Upper lobe of left lung (tissue), 4 donors: ENCODE data around the gene CTSL.

Source experiments
- CTCF ChIP-seq, 6 experiments: fragments of 450-650 bp in 4 of 6; fragments of 200-600 bp in 2 of 6; sonication (generic) in 2 of 6; IDR thresholded peaks; one replicate each; pipeline ENCODE4 v1.5.1; 2016 to 2019; ENCODE audit warnings: antibody characterized with exemption in 6 of 6
- POLR2A ChIP-seq, 4 donors: fragments of 450-650 bp; IDR thresholded peaks; one replicate each; pipeline ENCODE4 v1.5.1; 2016 to 2017; ENCODE audit warnings: antibody characterized with exemption in 4 of 4, mild to moderate bottlenecking in 2 of 4
- POLR2AphosphoS5 ChIP-seq, 2 donors: sonication (generic); formaldehyde crosslinking; IDR thresholded peaks; one replicate each; pipeline ENCODE4 v1.5.1; 2017; ENCODE audit warnings: antibody characterized with exemption in 2 of 2

GRCh38 chr9:87695523-87695922, 30.4 kb upstream of the CTSL start:
- no peak for TF ChIP-seq CTCF (IDR thresholded peaks at IDR 0.05)
- no peak for TF ChIP-seq POLR2A (IDR thresholded peaks at IDR 0.05)
- TF ChIP-seq POLR2AphosphoS5 (IDR thresholded peaks at IDR 0.05), result no peak
